ENCODE measurements around the gene IKZF2.

The IKZF2 gene

DNA sequence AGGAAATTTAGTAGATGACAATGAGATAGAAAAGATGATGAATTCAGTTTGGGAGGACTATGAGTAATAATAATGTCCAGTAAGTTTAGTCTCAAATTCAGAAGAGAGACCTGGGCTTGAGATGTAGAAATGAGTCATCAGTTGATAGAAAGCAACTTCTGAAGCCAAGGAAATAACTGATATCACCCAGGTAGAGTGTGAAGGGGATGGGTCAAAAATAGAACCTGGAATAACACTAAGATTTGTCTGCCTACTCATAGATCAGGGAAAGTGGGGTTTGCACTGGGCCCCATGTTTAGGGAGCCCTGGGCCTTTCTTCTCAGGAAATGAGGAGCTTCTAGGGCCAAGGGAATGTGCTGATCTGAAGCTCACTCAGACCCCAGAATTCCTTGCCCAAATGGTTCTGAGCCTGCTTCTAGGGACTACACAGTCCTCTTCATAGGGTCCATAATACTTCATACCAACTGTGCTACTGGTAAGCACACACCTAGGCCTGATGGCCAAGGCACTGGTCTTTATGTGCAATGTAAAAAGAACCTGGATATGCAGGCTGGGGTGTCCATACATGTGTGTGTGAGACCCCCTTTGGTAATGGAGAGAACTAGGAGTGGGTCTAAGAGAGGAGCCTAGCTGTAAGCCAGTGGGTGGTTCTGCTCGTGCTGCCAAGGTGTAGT lies 141.2 kb downstream of the IKZF2 start:
- Histone ChIP-seq H3F3A (ENCODE audit: insufficient read depth, low read length) (no peaks in the 10 kb centered on the region), H4K20me1 (ENCODE audit: insufficient read depth, low read length) (no peaks in the 10 kb centered on the region), H2AFZ (ENCODE audit: low read length) (no peak overlapping the region), H3K4me1 (ENCODE audit: low read length) (no peaks in the 10 kb centered on the region), H3K9ac (ENCODE audit: low read length) (no peak overlapping the region), H3K4me2 (ENCODE audit: low read depth, low read length) (no peak overlapping the region), H3K4me3 (ENCODE audit: low read length) (no peak overlapping the region), H3K9me3 (replicated peaks; ENCODE audit: insufficient read depth, low read length) (no peaks in the 10 kb centered on the region), H3K9me2 (replicated peaks; ENCODE audit: insufficient read depth, low read length) (no peaks in the 10 kb centered on the region), H3K27ac (ENCODE audit: low read length) (no peak overlapping the region), H3K36me3 (replicated peaks; ENCODE audit: insufficient read depth, low read length) (no peaks in the 10 kb centered on the region), H3K79me2 (ENCODE audit: low read length) (no peaks in the 10 kb centered on the region), H3K27me3 (replicated peaks; ENCODE audit: insufficient read depth, low read length) (no peaks in the 10 kb centered on the region)
- TF ChIP-seq, protein P1, sequence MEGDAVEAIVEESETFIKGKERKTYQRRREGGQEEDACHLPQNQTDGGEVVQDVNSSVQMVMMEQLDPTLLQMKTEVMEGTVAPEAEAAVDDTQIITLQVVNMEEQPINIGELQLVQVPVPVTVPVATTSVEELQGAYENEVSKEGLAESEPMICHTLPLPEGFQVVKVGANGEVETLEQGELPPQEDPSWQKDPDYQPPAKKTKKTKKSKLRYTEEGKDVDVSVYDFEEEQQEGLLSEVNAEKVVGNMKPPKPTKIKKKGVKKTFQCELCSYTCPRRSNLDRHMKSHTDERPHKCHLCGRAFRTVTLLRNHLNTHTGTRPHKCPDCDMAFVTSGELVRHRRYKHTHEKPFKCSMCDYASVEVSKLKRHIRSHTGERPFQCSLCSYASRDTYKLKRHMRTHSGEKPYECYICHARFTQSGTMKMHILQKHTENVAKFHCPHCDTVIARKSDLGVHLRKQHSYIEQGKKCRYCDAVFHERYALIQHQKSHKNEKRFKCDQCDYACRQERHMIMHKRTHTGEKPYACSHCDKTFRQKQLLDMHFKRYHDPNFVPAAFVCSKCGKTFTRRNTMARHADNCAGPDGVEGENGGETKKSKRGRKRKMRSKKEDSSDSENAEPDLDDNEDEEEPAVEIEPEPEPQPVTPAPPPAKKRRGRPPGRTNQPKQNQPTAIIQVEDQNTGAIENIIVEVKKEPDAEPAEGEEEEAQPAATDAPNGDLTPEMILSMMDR (IDR thresholded peaks at IDR 0.05; ENCODE audit: low read length) = no peak
- TF ChIP-seq EZH2 (optimal IDR thresholded peaks at IDR 0.05; ENCODE audit: low read depth, low read length) (no peak), EZH2phosphoT487 (IDR thresholded peaks at IDR 0.05; ENCODE audit: low read length) (no peak)
- DNase-seq = no peak

DNA sequence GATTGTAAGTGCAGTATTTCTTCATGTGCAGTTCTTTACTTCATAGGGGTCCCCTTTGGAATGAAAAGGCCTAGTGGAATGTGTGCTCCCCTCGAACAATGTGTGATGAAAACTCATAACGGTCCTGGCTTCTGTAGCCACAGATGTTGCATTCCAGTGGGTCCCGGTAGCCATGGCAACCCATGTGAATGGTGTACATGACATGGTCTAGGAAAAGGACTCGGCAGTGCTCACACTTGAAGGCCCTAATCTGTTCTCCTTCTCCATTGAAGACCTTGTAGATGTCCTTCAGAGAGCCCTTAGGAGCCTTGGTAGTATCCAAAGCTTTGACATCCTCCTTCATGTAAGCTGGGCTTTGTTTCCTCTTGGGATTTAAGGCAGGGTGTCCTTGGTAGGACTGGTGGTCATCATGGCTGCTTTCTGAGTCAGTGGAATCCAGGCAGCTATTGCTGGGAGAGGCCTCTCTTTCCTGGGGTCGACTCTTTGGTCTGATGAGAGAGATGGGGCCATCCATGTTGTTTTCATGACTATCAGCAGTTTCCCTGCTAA lies 144.0 kb downstream of the IKZF2 start:
- Histone ChIP-seq H3K9ac (ENCODE audit: low read length) (no peak overlapping the region), H3K4me1 (ENCODE audit: low read length) (no peaks in the 10 kb centered on the region), H3K9me3 (replicated peaks; ENCODE audit: insufficient read depth, low read length) (no peaks in the 10 kb centered on the region), H3K27me3 (replicated peaks; ENCODE audit: insufficient read depth, low read length) (no peaks in the 10 kb centered on the region), H3K4me2 (ENCODE audit: low read depth, low read length) (no peak overlapping the region), H3K9me2 (replicated peaks; ENCODE audit: insufficient read depth, low read length) (no peaks in the 10 kb centered on the region), H3F3A (ENCODE audit: insufficient read depth, low read length) (no peaks in the 10 kb centered on the region), H4K20me1 (ENCODE audit: insufficient read depth, low read length) (no peaks in the 10 kb centered on the region), H2AFZ (ENCODE audit: low read length) (no peak overlapping the region), H3K27ac (ENCODE audit: low read length) (no peak overlapping the region), H3K36me3 (replicated peaks; ENCODE audit: insufficient read depth, low read length) (no peaks in the 10 kb centered on the region), H3K79me2 (ENCODE audit: low read length) (no peaks in the 10 kb centered on the region), H3K4me3 (ENCODE audit: low read length) (no peak overlapping the region)
- DNase-seq = no peak
- TF ChIP-seq EZH2phosphoT487 (IDR thresholded peaks at IDR 0.05; ENCODE audit: low read length) = no peak
- TF ChIP-seq, protein P1 (IDR thresholded peaks at IDR 0.05; ENCODE audit: low read length) = no peak
- TF ChIP-seq EZH2 (optimal IDR thresholded peaks at IDR 0.05; ENCODE audit: low read depth, low read length) = no peak

DNA sequence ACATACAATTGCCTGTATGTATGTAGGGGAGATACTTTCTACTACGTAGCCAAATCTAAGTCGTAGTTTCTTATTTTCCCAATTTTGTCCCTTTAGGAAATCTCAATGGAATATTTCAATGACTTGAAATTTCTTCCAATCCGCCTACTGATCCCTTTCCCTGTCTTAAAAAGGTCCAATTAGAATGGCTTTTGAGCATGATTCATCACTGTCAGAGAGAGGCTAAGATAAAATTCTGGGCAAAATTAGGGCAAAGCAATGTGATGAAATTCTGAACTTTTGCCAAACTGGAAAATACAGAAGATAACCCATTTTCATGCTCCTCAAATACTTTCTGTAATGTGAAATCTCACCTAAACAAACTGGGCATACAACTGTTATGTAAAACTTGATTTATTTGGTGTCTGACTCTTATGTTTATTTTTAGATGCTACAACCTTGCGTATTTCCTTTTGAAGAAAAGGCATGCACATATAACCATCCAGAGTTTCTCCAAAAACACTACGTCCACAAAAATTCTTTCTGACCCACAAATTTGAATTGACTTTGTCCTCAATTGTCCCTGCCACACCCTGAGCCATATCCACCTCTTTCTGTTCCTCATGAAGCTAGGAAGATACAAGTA lies 147.1 kb downstream of the IKZF2 start:
- no peaks in the 10 kb centered on the region for H3K27me3 ChIP-seq (replicated peaks; ENCODE audit: insufficient read depth, low read length)
- no peak overlapping the region for H3K4me3 ChIP-seq (ENCODE audit: low read length)
- DNase-seq = no peak
- H3K9me2 ChIP-seq (replicated peaks; ENCODE audit: insufficient read depth, low read length) = no peaks in the 10 kb centered on the region
- no peaks in the 10 kb centered on the region for H3K36me3 ChIP-seq (replicated peaks; ENCODE audit: insufficient read depth, low read length)
- H3K4me2 ChIP-seq (ENCODE audit: low read depth, low read length) = no peak overlapping the region
- no peaks in the 10 kb centered on the region for H3K4me1 ChIP-seq (ENCODE audit: low read length)
- no peaks in the 10 kb centered on the region for H3F3A ChIP-seq (ENCODE audit: insufficient read depth, low read length)
- TF ChIP-seq, protein P1 (IDR thresholded peaks at IDR 0.05; ENCODE audit: low read length) = no peak
- no peak for TF ChIP-seq EZH2phosphoT487 (IDR thresholded peaks at IDR 0.05; ENCODE audit: low read length)
- TF ChIP-seq EZH2 (optimal IDR thresholded peaks at IDR 0.05; ENCODE audit: low read depth, low read length) = no peak
- H3K9ac ChIP-seq (ENCODE audit: low read length) = no peak overlapping the region
- H2AFZ ChIP-seq (ENCODE audit: low read length) = no peak overlapping the region
- no peaks in the 10 kb centered on the region for H3K79me2 ChIP-seq (ENCODE audit: low read length)
- H3K27ac ChIP-seq (ENCODE audit: low read length) = no peak overlapping the region
- H4K20me1 ChIP-seq (ENCODE audit: insufficient read depth, low read length) = no peaks in the 10 kb centered on the region
- no peaks in the 10 kb centered on the region for H3K9me3 ChIP-seq (replicated peaks; ENCODE audit: insufficient read depth, low read length)

Data from MM.1S (cell line).